ENCODE results near the gene LGI4.

Gene LGI4

GRCh38 chr19:35099155-35099896 lies 35.5 kb downstream of the LGI4 start:
- TF ChIP-seq POLR2AphosphoS5 (IDR thresholded peaks at IDR 0.05; ENCODE audit: low read depth) (no peak), GABPA (IDR thresholded peaks at IDR 0.05; ENCODE audit: low read depth) (no peak), CTCF (IDR thresholded peaks at IDR 0.05; ENCODE audit: insufficient read depth, low read length) (no peak), SPI1 (IDR thresholded peaks at IDR 0.05; ENCODE audit: borderline replicate concordance, low read depth) (no peak)
- TF ChIP-seq, protein P1, sequence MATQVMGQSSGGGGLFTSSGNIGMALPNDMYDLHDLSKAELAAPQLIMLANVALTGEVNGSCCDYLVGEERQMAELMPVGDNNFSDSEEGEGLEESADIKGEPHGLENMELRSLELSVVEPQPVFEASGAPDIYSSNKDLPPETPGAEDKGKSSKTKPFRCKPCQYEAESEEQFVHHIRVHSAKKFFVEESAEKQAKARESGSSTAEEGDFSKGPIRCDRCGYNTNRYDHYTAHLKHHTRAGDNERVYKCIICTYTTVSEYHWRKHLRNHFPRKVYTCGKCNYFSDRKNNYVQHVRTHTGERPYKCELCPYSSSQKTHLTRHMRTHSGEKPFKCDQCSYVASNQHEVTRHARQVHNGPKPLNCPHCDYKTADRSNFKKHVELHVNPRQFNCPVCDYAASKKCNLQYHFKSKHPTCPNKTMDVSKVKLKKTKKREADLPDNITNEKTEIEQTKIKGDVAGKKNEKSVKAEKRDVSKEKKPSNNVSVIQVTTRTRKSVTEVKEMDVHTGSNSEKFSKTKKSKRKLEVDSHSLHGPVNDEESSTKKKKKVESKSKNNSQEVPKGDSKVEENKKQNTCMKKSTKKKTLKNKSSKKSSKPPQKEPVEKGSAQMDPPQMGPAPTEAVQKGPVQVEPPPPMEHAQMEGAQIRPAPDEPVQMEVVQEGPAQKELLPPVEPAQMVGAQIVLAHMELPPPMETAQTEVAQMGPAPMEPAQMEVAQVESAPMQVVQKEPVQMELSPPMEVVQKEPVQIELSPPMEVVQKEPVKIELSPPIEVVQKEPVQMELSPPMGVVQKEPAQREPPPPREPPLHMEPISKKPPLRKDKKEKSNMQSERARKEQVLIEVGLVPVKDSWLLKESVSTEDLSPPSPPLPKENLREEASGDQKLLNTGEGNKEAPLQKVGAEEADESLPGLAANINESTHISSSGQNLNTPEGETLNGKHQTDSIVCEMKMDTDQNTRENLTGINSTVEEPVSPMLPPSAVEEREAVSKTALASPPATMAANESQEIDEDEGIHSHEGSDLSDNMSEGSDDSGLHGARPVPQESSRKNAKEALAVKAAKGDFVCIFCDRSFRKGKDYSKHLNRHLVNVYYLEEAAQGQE (IDR thresholded peaks at IDR 0.05; ENCODE audit: insufficient replicate concordance, low read depth): no peak
- no peak for DNase-seq (ENCODE audit: low read depth in 1 of 2, low spot score in 1 of 2)
- H3K27ac ChIP-seq (replicated peaks): no peak overlapping the region
- H3K4me3 ChIP-seq (replicated peaks; ENCODE audit: insufficient read depth, low read length): no peak overlapping the region
- no peaks in the 10 kb centered on the region for H3K27me3 ChIP-seq (ENCODE audit: insufficient read depth, poor library complexity, severe bottlenecking)

DNA sequence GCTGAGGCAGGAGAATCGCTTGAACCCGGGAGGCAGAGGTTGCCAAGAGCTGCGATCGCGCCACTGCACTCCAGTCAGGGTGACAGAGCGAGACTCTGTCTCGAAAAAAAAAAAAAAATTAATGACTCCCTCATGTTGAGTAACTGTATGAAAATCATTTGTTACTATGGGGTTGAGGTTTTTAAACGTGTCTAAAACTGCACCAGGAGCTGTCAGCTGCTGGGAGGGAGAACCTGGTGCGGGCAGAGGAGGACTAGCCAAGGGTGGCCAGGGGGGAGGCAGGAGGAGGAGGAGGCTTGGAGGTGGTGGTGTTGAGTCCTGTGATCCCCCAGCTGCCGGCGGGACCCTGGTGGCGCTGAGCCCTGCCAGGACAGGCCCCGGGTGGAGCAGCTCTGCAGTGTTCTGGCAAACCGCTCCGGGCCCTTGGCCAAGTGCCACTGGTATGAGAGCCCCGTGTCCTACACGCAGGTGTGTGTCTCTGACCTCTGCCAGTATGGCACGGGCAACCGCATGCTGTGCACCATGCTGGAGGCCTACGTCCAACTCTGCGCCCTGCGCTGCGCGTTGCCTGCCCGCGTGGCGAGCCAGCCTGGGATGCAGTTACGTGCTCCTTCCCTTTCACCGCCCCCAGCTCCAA lies 36.3 kb downstream of the LGI4 start:
- Histone ChIP-seq H3K4me3 (replicated peaks; ENCODE audit: insufficient read depth, low read length) (no peak overlapping the region), H3K27me3 (ENCODE audit: insufficient read depth, poor library complexity, severe bottlenecking) (no peaks in the 10 kb centered on the region), H3K27ac (replicated peaks) (no peak overlapping the region)
- TF ChIP-seq SPI1 (IDR thresholded peaks at IDR 0.05; ENCODE audit: borderline replicate concordance, low read depth) (no peak), CTCF (IDR thresholded peaks at IDR 0.05; ENCODE audit: insufficient read depth, low read length) (no peak), POLR2AphosphoS5 (IDR thresholded peaks at IDR 0.05; ENCODE audit: low read depth) (no peak), GABPA (IDR thresholded peaks at IDR 0.05; ENCODE audit: low read depth) (no peak)
- TF ChIP-seq, protein P1 (IDR thresholded peaks at IDR 0.05; ENCODE audit: insufficient replicate concordance, low read depth): no peak
- DNase-seq (ENCODE audit: low read depth in 1 of 2, low spot score in 1 of 2): no peak

- H3K27ac ChIP-seq (replicated peaks): no peak overlapping the region
- DNase-seq (ENCODE audit: low read depth in 1 of 2, low spot score in 1 of 2): no peak
- no peak overlapping the region for H3K4me3 ChIP-seq (replicated peaks; ENCODE audit: insufficient read depth, low read length)
- no peaks in the 10 kb centered on the region for H3K27me3 ChIP-seq (ENCODE audit: insufficient read depth, poor library complexity, severe bottlenecking)
- TF ChIP-seq POLR2AphosphoS5 (IDR thresholded peaks at IDR 0.05; ENCODE audit: low read depth): no peak
- TF ChIP-seq GABPA (IDR thresholded peaks at IDR 0.05; ENCODE audit: low read depth): no peak
- TF ChIP-seq, protein P1 (IDR thresholded peaks at IDR 0.05; ENCODE audit: insufficient replicate concordance, low read depth): no peak
- no peak for TF ChIP-seq CTCF (IDR thresholded peaks at IDR 0.05; ENCODE audit: insufficient read depth, low read length)
- no peak for TF ChIP-seq SPI1 (IDR thresholded peaks at IDR 0.05; ENCODE audit: borderline replicate concordance, low read depth)
Measured at GRCh38 chr19:35095667-35096368, 39.0 kb downstream of the LGI4 start.
